AG09309 (cell line): Measurements from ENCODE around the gene PAF1.

ENCODE experiments used
- DNase-seq: peaks from one replicate; pipeline ENCODE4 v3.0.0-alpha.2; 2010; ENCODE audit warnings: low read depth
- H3K4me3 ChIP-seq: 2 replicates; pipeline ENCODE4 v1.5.1; 2011; ENCODE audit warnings: mild to moderate bottlenecking, low read depth, low read length, moderate library complexity; ENCODE audit not compliant: control insufficient read depth
- CTCF ChIP-seq: IDR thresholded peaks from 2 replicates; pipeline ENCODE4 v1.5.1; 2011; ENCODE audit warnings: mild to moderate bottlenecking, low read depth, low read length, inconsistent platforms; ENCODE audit not compliant: insufficient read depth, control insufficient read depth; ENCODE audit errors: missing control alignments

The PAF1 gene

GRCh38 chr19:39433480-39434079, 42.7 kb upstream of the PAF1 start:
- no peak for TF ChIP-seq CTCF

GRCh38 chr19:39432677-39433025, 41.7 kb upstream of the PAF1 start:
- no peak overlapping the region for H3K4me3 ChIP-seq
- no peak for TF ChIP-seq CTCF
- DNase-seq, result no peak

More at GRCh38 chr19:39433480-39434079, 42.7 kb upstream of the PAF1 start:
- H3K4me3 ChIP-seq, result no peak overlapping the region
- no peak for DNase-seq

GRCh38 chr19:39430675-39431593, 40.0 kb upstream of the PAF1 start:
- no peak for DNase-seq

GRCh38 chr19:39428283-39429112, 37.6 kb upstream of the PAF1 start:
- no peak overlapping the region for H3K4me3 ChIP-seq
- no peak for TF ChIP-seq CTCF
- peak; percentile 62 for DNase-seq

More at GRCh38 chr19:39430675-39431593, 40.0 kb upstream of the PAF1 start:
- TF ChIP-seq CTCF, result no peak
- no peak overlapping the region for H3K4me3 ChIP-seq

GRCh38 chr19:39427707-39428106, 36.8 kb upstream of the PAF1 start:
- no peak overlapping the region for H3K4me3 ChIP-seq
- TF ChIP-seq CTCF, result no peak
- DNase-seq, result no peak

GRCh38 chr19:39426170-39426569, 35.3 kb upstream of the PAF1 start:
- TF ChIP-seq CTCF, result no peak
- H3K4me3 ChIP-seq, result no peak overlapping the region
- no peak for DNase-seq
